ENCODE data around the gene ZNF266.

Gene ZNF266

GRCh38 chr19:9435279-9436268 lies at the start of gene ZNF266:
Gene ZNF266 (minus strand): TSS chr19:9435573. CDS start chr19:9420089, 15,484 bp downstream.
- peak; percentile 73 for TF ChIP-seq CTCF (conservative IDR thresholded peaks at IDR 0.05; ENCODE audit: low read depth, low read length)
- DNase-seq (ENCODE audit: low read depth): peak; percentile 94
- peak within 1 kb of the TSS; percentile 74 for H3K4me3 ChIP-seq (ENCODE audit: low read depth, low read length)

- no peak overlapping the region for H3K4me3 ChIP-seq (ENCODE audit: low read depth, low read length)
- no peak for TF ChIP-seq CTCF (conservative IDR thresholded peaks at IDR 0.05; ENCODE audit: low read depth, low read length)
- DNase-seq (ENCODE audit: low read depth): peak; percentile 3
Measured at GRCh38 chr19:9485140-9485539, 49.8 kb upstream of the ZNF266 start.

- no peak for TF ChIP-seq CTCF (conservative IDR thresholded peaks at IDR 0.05; ENCODE audit: low read depth, low read length)
- DNase-seq (ENCODE audit: low read depth): no peak
- H3K4me3 ChIP-seq (ENCODE audit: low read depth, low read length): no peak overlapping the region
Measured at GRCh38 chr19:9474975-9475374, 39.6 kb upstream of the ZNF266 start.

- TF ChIP-seq CTCF (conservative IDR thresholded peaks at IDR 0.05; ENCODE audit: low read depth, low read length): no peak
- DNase-seq (ENCODE audit: low read depth): no peak
Measured at GRCh38 chr19:9467161-9467560, 31.8 kb upstream of the ZNF266 start.

GRCh38 chr19:9461938-9462337 lies 26.6 kb upstream of the ZNF266 start:
- no peak overlapping the region for H3K4me3 ChIP-seq (ENCODE audit: low read depth, low read length)
- DNase-seq (ENCODE audit: low read depth): no peak
- no peak for TF ChIP-seq CTCF (conservative IDR thresholded peaks at IDR 0.05; ENCODE audit: low read depth, low read length)

More at GRCh38 chr19:9467161-9467560, 31.8 kb upstream of the ZNF266 start:
- no peak overlapping the region for H3K4me3 ChIP-seq (ENCODE audit: low read depth, low read length)

- H3K4me3 ChIP-seq (ENCODE audit: low read depth, low read length): no peak overlapping the region
- no peak for TF ChIP-seq CTCF (conservative IDR thresholded peaks at IDR 0.05; ENCODE audit: low read depth, low read length)
- no peak for DNase-seq (ENCODE audit: low read depth)
Measured at GRCh38 chr19:9456018-9456689, 20.8 kb upstream of the ZNF266 start.
